CD4-positive, alpha-beta T cell (primary cell): ENCODE measurements around the gene EARS2. TPM values are rescaled to one million over a fixed set of nuclear protein-coding genes. Genes with fewer than 3 reads are reported as not detected.

Experiments used
- ATAC-seq: fragments of 200-7000 bp; cut with Tn5 transposase; one replicate; pipeline ENCODE4 v1.10.0; 2022; ENCODE audit warnings: mild to moderate bottlenecking; ENCODE audit not compliant: poor library complexity
- CTCF ChIA-PET: fragments of 350-600 bp; sonication (Branson Sonifier 250); formaldehyde crosslinking; loops from one replicate; lab custom pipeline; 2021; ENCODE audit warnings: antibody characterized with exemption, inconsistent platforms; lab: Charles Lee
- POLR2A ChIA-PET: fragments of 350-600 bp; sonication (Branson Sonifier 250); formaldehyde crosslinking; loops from one replicate; lab custom pipeline; 2021; ENCODE audit warnings: antibody characterized with exemption, inconsistent platforms; lab: Charles Lee
- DNase-seq, 14 experiments: peaks; one replicate each; pipeline ENCODE4 v3.0.0-alpha.2; 2013 to 2020; ENCODE audit warnings: mixed read lengths in 2 of 14
- H3K27ac ChIP-seq, 2 donors: one replicate each; pipeline versions ENCODE4 v1.5.1 to v1.7.0; 2013; ENCODE audit warnings: low read length in 2 of 2, low read depth in 1 of 2, mild to moderate bottlenecking in 1 of 2
- H3K27me3 ChIP-seq, 2 experiments: 1 replicate in 1 of 2; 2 replicates in 1 of 2; pipeline versions ENCODE4 v1.6.1 to v1.7.0; 2013; ENCODE audit warnings: low read length in 2 of 2, control low read depth in 1 of 2, mild to moderate bottlenecking in 1 of 2, moderate library complexity in 1 of 2; ENCODE audit not compliant: insufficient read depth in 2 of 2, control insufficient read depth in 1 of 2
- H3K36me3 ChIP-seq: one replicate; pipeline ENCODE4 v1.6.1; 2013; ENCODE audit warnings: low read length, control low read depth; ENCODE audit not compliant: insufficient read depth
- H3K4me1 ChIP-seq: one replicate; pipeline ENCODE4 v1.6.1; 2013; ENCODE audit warnings: low read length, control low read depth; ENCODE audit not compliant: insufficient read depth
- H3K4me3 ChIP-seq: one replicate; pipeline ENCODE4 v1.5.1; 2013; ENCODE audit warnings: mild to moderate bottlenecking, low read length, moderate library complexity
- H3K9me3 ChIP-seq, 2 experiments: 1 replicate in 1 of 2; 2 replicates in 1 of 2; pipeline versions ENCODE4 v1.6.1 to v1.7.0; 2013; ENCODE audit warnings: low read length in 2 of 2, mild to moderate bottlenecking in 2 of 2, control low read depth in 1 of 2, moderate library complexity in 1 of 2; ENCODE audit not compliant: control insufficient read depth in 1 of 2, insufficient read depth in 1 of 2
- H3K27ac Mint-ChIP-seq: one replicate; pipeline ENCODE4 v1.8.0; 2020; ENCODE audit warnings: mixed read lengths
- H3K27me3 Mint-ChIP-seq: one replicate; pipeline ENCODE4 v1.8.0; 2021; ENCODE audit warnings: mixed read lengths
- H3K36me3 Mint-ChIP-seq: one replicate; pipeline ENCODE4 v1.8.0; 2021; ENCODE audit warnings: low read depth, mixed read lengths
- H3K4me1 Mint-ChIP-seq: one replicate; pipeline ENCODE4 v1.8.0; 2021; ENCODE audit warnings: low read depth, mixed read lengths
- H3K4me3 Mint-ChIP-seq: one replicate; pipeline ENCODE4 v1.8.0; 2020; ENCODE audit warnings: mild to moderate bottlenecking, mixed read lengths
- H3K9me3 Mint-ChIP-seq: one replicate; pipeline ENCODE4 v1.8.0; 2020; ENCODE audit warnings: mixed read lengths
- CTCF ChIP-seq: fragments of 200-600 bp; IDR thresholded peaks from one replicate; pipeline ENCODE4 v1.8.0; 2022; ENCODE audit warnings: antibody characterized with exemption, mild to moderate bottlenecking
- intact Hi-C, 2 experiments: fragments of 100-400 bp; cut with DNase I in 1 of 2; cut with micrococcal nuclease in 1 of 2; formaldehyde crosslinking; loops; one replicate each; pipeline versions ENCODE4 v1.15.1 to v1.9.0; 2023 to 2025; cut with DNase I, micrococcal nuclease
- total RNA-seq, 174 experiments: library from RNA in 2 of 174; stranded (reverse) in 2 of 174; gene quantifications; one replicate each; pipeline ENCODE4 v1.2.3 and lab custom pipeline; 2021 to 2026

EARS2 gene
- total RNA-seq, 2 experiments from 2014 or later, result 7.9 to 8.0 TPM

- TF ChIP-seq CTCF, result no peak
- Histone ChIP-seq H3K36me3 (peaks cover 87% of the 10 kb centered on the region), H3K27ac (no peak overlapping the region), H3K4me3 (no peak overlapping the region), H3K4me1 (no peaks in the 10 kb centered on the region), H3K9me3 (no peaks in the 10 kb centered on the region), H3K27me3 (no peaks in the 10 kb centered on the region)
- H3K36me3 Mint-ChIP-seq, result peaks cover 91% of the 10 kb centered on the region
- intact Hi-C loops, result no loop called here
- DNase-seq (no peak), ATAC-seq (no peak)
- ChIA-PET POLR2A (no interaction called here), CTCF (no interaction called here)
- peaks cover 7% of the 10 kb centered on the region for H3K4me1 Mint-ChIP-seq
- no peaks in the 10 kb centered on the region for H3K27me3 Mint-ChIP-seq
- no peak overlapping the region for H3K4me3 Mint-ChIP-seq
- H3K27ac Mint-ChIP-seq, result no peak overlapping the region
- H3K9me3 Mint-ChIP-seq, result no peaks in the 10 kb centered on the region
These were observed 7.6 kb upstream of the EARS2 start for GRCh38 chr16:23564575-23565363.

GRCh38 chr16:23563186-23563585, 6.0 kb upstream of the EARS2 start:
- intact Hi-C loops, result no loop called here
- Mint-ChIP-seq H3K36me3 (peaks cover 93% of the 10 kb centered on the region), H3K9me3 (no peaks in the 10 kb centered on the region), H3K4me3 (no peak overlapping the region), H3K4me1 (peaks cover 20% of the 10 kb centered on the region), H3K27ac (no peak overlapping the region), H3K27me3 (no peaks in the 10 kb centered on the region)
- no peaks in the 10 kb centered on the region for H3K9me3 ChIP-seq
- peaks cover 7% of the 10 kb centered on the region for H3K4me1 ChIP-seq
- TF ChIP-seq CTCF, result no peak
- peaks cover 84% of the 10 kb centered on the region for H3K36me3 ChIP-seq
- H3K27ac ChIP-seq, result no peak overlapping the region
- no peaks in the 10 kb centered on the region for H3K27me3 ChIP-seq
- ATAC-seq (no peak), DNase-seq (no peak)
- ChIA-PET CTCF (no interaction called here), POLR2A (no interaction called here)
- H3K4me3 ChIP-seq, result no peak overlapping the region

- no peak for TF ChIP-seq CTCF
- no peaks in the 10 kb centered on the region for H3K27me3 Mint-ChIP-seq
- H3K4me3 Mint-ChIP-seq, result peak overlapping the region; percentile 7
- Histone ChIP-seq H3K4me1 (peaks cover 9% of the 10 kb centered on the region), H3K4me3 (no peak overlapping the region), H3K27ac (no peak overlapping the region), H3K36me3 (peaks cover 78% of the 10 kb centered on the region), H3K27me3 (no peaks in the 10 kb centered on the region), H3K9me3 (no peaks in the 10 kb centered on the region)
- CTCF ChIA-PET, result no interaction called here
- peaks cover 23% of the 10 kb centered on the region for H3K4me1 Mint-ChIP-seq
- no peak overlapping the region for H3K27ac Mint-ChIP-seq
- POLR2A ChIA-PET, result no interaction called here
- H3K9me3 Mint-ChIP-seq, result no peaks in the 10 kb centered on the region
- intact Hi-C loops, result no loop called here
- peaks cover 90% of the 10 kb centered on the region for H3K36me3 Mint-ChIP-seq
- DNase-seq (no peak), ATAC-seq (no peak)
These were observed 5.4 kb upstream of the EARS2 start for GRCh38 chr16:23562505-23562904.
